Uterus (tissue), 2 donors: ENCODE data around the gene TDRD10.

Source experiments
- POLR2A ChIP-seq, 2 donors: fragments of 450-650 bp; IDR thresholded peaks; one replicate each; pipeline ENCODE4 v1.6.1; 2016; ENCODE audit warnings: antibody characterized with exemption in 2 of 2, mild to moderate bottlenecking in 1 of 2, moderate library complexity in 1 of 2
- TF ChIP-seq, protein P1 (sequence below), 4 experiments: fragments of 200-600 bp in 2 of 4; fragments of 450-650 bp in 2 of 4; sonication (generic) in 2 of 4; IDR thresholded peaks; one replicate each; pipeline ENCODE4 v1.5.1; 2016 to 2019; ENCODE audit warnings: antibody characterized with exemption in 4 of 4, mild to moderate bottlenecking in 2 of 4, moderate library complexity in 1 of 4

DNA sequence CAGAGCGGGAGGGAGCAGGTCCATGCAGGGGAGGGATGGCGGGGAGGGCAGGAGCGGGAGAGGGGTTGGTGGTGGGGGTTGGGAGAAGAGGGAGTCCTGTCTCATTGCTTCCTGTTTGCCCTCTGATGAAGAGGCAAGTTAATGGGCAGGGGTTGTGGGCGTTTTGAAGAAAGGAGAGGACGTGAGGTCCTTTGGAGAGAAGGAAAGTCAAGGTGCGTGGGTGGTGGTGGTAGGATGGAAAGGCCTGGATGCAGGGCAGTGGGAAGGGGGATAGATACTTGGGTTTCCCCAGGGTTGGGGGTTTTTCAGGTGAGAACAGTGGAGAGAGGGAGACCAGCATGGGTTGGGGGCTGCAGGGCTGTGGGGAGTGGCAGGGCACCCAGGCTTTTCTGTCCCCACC lies 39.2 kb downstream of the TDRD10 start:
- TF ChIP-seq, protein P1, sequence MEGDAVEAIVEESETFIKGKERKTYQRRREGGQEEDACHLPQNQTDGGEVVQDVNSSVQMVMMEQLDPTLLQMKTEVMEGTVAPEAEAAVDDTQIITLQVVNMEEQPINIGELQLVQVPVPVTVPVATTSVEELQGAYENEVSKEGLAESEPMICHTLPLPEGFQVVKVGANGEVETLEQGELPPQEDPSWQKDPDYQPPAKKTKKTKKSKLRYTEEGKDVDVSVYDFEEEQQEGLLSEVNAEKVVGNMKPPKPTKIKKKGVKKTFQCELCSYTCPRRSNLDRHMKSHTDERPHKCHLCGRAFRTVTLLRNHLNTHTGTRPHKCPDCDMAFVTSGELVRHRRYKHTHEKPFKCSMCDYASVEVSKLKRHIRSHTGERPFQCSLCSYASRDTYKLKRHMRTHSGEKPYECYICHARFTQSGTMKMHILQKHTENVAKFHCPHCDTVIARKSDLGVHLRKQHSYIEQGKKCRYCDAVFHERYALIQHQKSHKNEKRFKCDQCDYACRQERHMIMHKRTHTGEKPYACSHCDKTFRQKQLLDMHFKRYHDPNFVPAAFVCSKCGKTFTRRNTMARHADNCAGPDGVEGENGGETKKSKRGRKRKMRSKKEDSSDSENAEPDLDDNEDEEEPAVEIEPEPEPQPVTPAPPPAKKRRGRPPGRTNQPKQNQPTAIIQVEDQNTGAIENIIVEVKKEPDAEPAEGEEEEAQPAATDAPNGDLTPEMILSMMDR (IDR thresholded peaks at IDR 0.05): no peak
- no peak for TF ChIP-seq POLR2A (IDR thresholded peaks at IDR 0.05)
